Muscle of back (tissue), 13 donors: ENCODE measurements around the gene MS4A4E. TPM values are rescaled to one million over a fixed set of nuclear protein-coding genes. Genes with fewer than 3 reads are reported as not detected.
A peak's percentile ranks its signal among the peaks of the same experiment; 100 is the strongest.
"Not testable (repeated sequence)": the region's sequence is repeated elsewhere in the genome, so short reads cannot be mapped to it uniquely, and the experiment has no call there.

Source experiments
- DNase-seq, 3 donors: peaks; one replicate each; pipeline versions ENCODE4 v3.0.0 to v3.0.0-alpha.2; 2013
- long read RNA-seq, 9 donors: transcript quantifications; one replicate each; lab custom pipeline, GENCODE V29; 2026
- polyA plus RNA-seq, 10 donors: library from polyadenylated mRNA; unstranded; fragments of 120-200 nt; gene quantifications; one replicate each; pipeline ENCODE4 v1.2.1, GENCODE V29; 2013; ENCODE audit not compliant: insufficient read length in 10 of 10

Gene MS4A4E
- polyA plus RNA-seq, result 1 to 10 TPM in 9 of 10 donors, under 1 TPM in 1; 0.83 to 2.4 (median 1.6) TPM
- long read RNA-seq, donor 1, result 0 reads
- long read RNA-seq, donor 2, partial matches to known transcripts, result 13 of 13 reads
- long read RNA-seq, donor 2, other reads (novel, unspliced or antisense), result 0 of 13 reads
- long read RNA-seq, donor 3, result 0 reads
- long read RNA-seq, donor 4, result 0 reads
- long read RNA-seq, donor 5, result 0 reads
- long read RNA-seq, donor 6, partial matches to known transcripts, result 6 of 6 reads
- long read RNA-seq, donor 6, other reads (novel, unspliced or antisense), result 0 of 6 reads
- long read RNA-seq, donor 7, result 0 reads
- long read RNA-seq, donor 8, result 0 reads
- long read RNA-seq, donor 9, result 0 reads

DNA sequence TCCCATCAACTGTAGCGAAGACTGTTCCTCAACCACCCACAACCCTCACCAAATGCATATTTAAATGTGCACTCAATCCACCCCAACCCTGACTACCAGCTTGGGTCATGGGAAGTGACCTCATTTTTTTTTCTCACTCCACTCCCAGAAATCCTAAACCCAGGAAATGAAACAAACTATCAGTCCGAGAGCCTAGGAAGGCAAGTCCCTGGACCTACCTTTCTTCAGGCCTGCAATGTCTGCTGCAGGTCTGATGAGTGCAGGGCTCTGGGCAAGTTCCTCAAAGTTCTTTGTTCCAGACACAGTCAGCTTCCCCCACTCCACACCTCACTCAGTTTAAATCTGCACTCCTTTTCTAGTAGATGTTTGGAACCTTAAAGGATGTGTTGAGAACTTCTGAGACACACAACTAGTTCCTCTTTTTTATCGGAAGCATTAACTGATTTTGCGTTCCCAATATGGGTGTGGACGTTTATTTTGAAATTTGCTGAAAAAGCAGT lies at the start of gene MS4A4E:
Gene MS4A4E, minus strand, starts transcription at position 398 of the 500 bp plus-strand sequence. CDS start 13,082 bp downstream, outside the sequence.
- no peak for DNase-seq

DNA sequence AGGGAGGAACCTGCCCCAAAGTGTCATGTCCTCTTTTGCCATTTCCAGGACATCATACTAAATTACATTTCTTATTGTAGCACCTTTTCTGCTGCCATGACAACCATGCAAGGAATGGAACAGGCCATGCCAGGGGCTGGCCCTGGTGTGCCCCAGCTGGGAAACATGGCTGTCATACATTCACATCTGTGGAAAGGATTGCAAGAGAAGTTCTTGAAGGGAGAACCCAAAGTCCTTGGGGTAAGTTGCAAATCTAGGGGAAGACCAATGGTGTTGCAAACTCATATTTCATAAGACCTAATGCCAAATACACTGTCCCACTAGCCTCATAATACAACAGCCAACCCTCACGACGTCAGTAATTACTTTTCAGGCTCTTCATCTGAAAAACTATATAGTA lies 49.2 kb upstream of the MS4A4E start:
- DNase-seq, result no peak

- no peak for DNase-seq
These were observed 45.6 kb upstream of the MS4A4E start for GRCh38 chr11:60288531-60288930.

GRCh38 chr11:60285411-60286126 lies 42.6 kb upstream of the MS4A4E start:
- DNase-seq, result not testable (repeated sequence)

DNA sequence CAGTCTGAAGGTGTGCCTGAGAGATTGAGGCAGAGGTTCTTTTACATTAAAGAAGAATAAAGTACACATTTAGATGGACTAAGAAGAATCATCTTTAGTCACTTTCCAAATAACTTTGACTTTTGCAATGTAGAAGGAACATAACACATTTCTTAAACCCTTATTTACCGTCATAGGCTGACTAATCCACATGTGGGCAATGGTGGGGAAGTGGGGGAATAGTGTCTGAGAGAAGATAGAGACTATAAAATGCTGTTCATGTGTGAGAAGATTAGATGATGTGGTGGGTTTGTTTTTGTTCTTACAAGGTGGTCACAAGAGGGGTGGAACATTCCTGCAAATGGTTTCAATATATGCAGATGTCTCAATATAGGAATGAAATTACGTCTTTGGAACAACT lies 39.3 kb upstream of the MS4A4E start:
- DNase-seq, result no peak

DNA sequence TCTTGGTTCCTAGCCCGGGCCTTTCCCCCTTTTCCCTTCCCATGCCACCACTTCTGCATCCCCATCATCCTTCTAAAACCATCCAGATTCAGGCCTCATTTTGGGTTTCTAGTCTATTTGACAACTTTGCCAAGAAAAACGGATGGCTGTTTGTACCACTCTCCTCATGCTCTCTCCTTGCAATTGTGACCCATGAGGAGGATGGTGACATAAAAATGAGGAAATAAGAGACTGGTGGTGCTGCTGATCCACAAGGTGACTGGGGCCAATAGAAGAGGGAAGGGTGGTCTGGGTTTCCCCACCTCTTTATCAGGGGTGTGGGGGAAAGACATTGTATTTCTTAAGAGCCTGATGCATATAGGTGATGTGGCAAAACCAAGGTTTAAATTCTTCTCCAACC lies 38.5 kb upstream of the MS4A4E start:
- DNase-seq, result no peak

GRCh38 chr11:60280412-60280811 lies 37.5 kb upstream of the MS4A4E start, which contains the start of gene MS4A4A:
TSS of gene MS4A4A (plus strand) at chr11:60280666. CDS start at chr11:60280676, 10 bp downstream.
- DNase-seq, result peak in 2 of 3 donors; percentile 17 to 28

DNA sequence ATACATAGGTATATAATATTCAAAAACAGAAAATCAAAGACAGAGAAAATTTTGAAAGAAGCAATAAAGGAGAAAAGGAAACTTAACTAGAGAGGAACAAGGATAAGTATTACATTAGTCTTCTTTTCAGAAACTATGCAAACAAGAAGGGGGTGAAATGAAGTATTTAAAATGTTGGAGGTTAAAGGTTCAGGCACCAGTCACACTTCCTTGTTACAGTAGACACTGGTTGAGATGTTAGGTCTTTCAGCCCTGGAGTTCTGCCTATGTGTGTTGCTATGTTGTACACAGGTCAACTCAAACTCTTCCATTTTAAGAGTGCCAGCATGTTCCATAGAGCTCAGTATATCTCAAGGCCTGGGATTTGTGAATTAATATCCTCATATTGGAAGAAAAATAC lies 31.5 kb upstream of the MS4A4E start:
- no peak for DNase-seq

DNA sequence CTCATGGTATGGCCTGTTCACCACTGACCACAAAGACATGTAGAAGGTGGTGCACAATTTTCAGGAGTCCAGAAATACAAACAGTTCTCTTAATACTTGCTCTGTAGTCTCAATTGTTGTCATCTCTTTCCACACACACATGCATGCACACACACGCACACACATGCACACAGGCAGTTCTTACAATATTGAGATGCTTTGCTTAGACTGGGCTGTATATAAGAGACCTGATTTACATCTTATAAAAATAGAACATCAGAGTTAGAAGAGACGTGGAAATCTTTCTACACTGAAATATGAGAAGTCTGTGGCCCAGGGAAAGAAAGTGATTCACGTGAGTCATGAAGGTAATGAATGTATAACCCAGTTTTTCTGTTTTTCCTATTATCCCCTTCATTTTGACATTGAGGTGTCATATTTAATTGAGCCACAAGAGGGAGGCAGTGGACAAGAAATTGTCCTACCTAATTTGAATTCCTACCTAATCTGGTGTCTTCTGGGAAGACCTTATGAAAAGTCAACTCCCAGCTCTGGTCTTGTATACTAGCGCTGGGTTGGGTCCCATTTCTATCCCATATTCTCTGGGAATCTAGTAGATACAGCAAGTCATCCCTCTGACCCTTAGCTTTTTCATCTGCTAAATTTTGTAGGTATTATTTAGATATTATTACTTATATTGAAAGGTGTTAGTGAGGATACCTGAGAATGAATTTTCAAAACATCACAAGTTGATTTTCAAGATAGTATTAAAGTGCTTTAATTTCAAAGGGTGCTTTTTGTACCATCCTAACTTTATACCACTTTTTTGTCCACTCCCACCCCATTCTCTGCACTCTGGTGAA lies 22.7 kb upstream of the MS4A4E start:
- DNase-seq, result peak; percentile 15 to 53 (median 34)

GRCh38 chr11:60264644-60265043 lies 21.7 kb upstream of the MS4A4E start:
- no peak for DNase-seq

DNA sequence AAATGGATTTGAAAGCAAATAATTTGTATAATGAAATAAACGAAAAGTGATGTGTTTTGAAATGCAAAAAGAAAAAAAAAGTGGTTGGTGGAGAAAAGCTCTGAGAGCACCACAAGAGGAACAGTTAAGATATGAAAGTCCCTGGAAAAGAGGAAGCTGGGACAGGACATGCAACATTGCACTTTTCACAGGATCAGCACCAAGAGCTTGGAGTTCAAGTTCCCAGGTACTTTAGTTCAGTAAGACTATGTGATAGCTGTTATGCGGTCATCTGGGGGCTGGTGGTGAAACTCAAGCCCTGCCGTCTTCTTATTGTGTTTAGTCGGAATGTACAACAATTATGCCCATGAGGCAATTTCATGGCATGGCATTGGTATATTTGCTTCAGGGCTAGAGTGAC lies 20.5 kb upstream of the MS4A4E start:
- no peak for DNase-seq

DNA sequence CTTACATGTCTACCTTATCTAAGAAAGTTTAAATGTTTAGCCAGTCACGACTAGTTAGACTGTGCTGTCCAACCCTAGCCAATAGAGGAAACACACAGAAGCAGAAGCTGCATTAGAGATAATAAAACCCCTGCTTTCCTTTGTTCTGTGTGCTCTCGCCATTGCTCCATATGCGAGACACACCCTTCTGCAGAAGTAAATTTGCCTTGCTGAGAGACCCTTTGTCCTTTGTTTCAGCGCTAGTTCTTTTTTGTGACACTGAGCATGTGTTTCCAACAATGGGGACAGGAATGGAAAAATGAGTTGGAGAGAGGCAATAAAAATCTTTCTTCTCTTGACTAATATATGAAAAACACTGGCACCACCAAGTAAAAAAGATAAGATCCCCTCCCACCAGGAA lies 18.1 kb upstream of the MS4A4E start:
- no peak for DNase-seq

- DNase-seq, result no peak
These were observed 15.2 kb upstream of the MS4A4E start for GRCh38 chr11:60257956-60258722.

DNA sequence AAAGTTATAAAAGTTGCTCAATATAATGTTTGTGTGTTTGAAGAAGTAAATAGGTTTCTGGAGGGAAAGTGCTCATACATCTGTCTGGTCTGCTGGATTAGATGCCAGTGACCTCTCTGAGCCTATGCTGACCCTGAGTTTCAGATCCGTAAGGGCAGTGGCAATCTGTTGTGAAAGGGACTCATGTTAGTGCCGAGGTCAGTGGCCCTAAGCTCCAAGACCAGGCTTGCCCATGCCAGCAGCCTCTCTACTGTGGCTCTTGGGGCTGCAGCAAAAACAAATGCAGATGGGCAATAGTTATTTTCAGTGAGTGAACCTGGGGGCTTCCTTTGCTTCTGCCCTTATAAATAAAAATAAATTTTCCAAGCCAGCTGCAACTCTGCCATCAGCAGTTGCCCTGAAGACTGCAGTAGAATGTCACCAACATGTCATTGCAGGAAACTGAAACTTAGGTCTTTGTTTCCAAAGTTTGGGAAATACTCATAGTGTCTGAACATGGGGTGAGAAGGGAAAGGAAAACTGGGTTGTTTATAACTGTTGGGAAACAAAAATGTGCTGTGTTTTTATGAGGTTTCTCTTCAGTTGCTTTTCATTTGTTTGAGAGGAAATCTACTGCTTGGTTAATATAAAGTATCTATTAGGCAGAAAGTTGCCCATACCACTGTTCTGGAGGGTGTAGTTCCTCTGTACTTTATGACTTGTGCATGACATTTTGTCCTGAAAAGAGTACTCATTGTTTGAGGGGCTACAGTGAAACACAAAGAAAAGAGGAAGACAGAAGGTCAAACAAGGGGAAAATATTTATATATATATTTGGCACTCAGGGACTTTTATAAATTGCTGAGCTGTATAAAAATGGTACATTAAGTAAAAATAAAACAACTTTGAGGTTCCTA lies 9.5 kb upstream of the MS4A4E start:
- DNase-seq, result no peak

- peak in 2 of 3 donors; percentile 13 to 36 for DNase-seq
These were observed 8.7 kb upstream of the MS4A4E start for GRCh38 chr11:60251485-60252212.

DNA sequence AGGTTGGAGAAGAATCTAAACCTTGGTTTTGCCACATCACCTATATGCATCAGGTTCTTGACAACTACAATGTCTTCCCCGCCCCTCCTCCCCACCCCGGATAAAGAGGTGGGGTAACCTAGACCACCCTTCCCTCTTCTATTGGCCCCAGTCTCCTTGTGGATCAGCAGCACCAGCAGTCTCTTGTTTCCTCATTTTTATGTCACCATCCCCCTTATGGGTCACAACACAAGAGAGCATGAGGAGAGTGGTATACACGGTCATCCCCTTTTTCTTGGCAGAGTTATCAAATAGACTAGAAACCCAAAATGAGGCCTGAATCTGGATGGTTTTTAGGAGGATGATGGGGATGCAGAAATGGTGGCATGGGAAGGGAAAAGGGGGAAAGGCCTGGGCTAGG lies 1.2 kb downstream of the MS4A4E start:
- no peak for DNase-seq

GRCh38 chr11:60240662-60241061 lies 2.3 kb downstream of the MS4A4E start:
- no peak for DNase-seq

- no peak for DNase-seq
These were observed 7.6 kb downstream of the MS4A4E start for GRCh38 chr11:60235321-60235720.

DNA sequence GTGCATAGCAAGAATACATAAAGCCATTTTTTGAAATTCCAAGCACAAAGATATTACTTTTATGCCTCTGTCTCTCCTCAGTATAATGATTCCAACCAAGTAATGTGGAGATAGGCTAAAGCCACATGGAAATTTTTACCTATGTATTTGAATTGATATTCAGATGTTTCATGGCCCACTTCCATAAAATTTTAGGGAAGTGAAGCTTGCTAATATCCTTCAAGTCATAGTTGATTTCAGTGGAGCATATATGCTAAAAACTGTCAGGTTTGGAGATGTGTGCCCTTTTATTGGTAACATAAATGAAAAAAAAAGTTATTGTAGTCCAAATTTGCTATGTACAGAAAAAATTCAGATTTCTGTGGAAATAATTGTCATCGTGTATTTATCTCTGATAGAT lies 12.3 kb downstream of the MS4A4E start:
- DNase-seq, result no peak
